PFSK-1 (cell line): ENCODE measurements around the gene URI1.

ENCODE experiments used
- POLR2AphosphoS5 ChIP-seq: IDR thresholded peaks from 2 replicates; pipeline ENCODE4 v1.6.1; 2012; ENCODE audit warnings: low read depth, mild to moderate bottlenecking, control low read depth, low read length, moderate library complexity
- REST ChIP-seq, 2 experiments: IDR thresholded peaks; 2 replicates each; pipeline versions ENCODE4 v1.6.1 to v1.8.0; 2011 to 2012; ENCODE audit warnings: low read depth in 2 of 2, low read length in 2 of 2, control low read depth in 1 of 2, inconsistent platforms in 1 of 2, mild to moderate bottlenecking in 1 of 2, moderate library complexity in 1 of 2; ENCODE audit not compliant: insufficient read depth in 1 of 2
- SIN3A ChIP-seq: IDR thresholded peaks from 2 replicates; pipeline ENCODE4 v1.6.1; 2012; ENCODE audit warnings: mild to moderate bottlenecking, low read length, moderate library complexity, borderline replicate concordance; ENCODE audit not compliant: insufficient read depth

GRCh38 chr19:30001791-30002190 is 59.8 kb downstream of the URI1 start:
- TF ChIP-seq POLR2AphosphoS5 (no peak), SIN3A (no peak), REST (IDR thresholded peaks at IDR 0.05; ENCODE audit: insufficient read depth in 1 of 2, low read depth in 2 of 2, low read length in 2 of 2) (no peak)
